HepG2 (cell line): ENCODE measurements around the gene CCDC30.

ENCODE experiments used
- ELF1 ChIP-seq: sonication (generic); formaldehyde crosslinking; IDR thresholded peaks from 2 replicates; pipeline ENCODE4 v1.4.0; 2020; ENCODE audit warnings: missing genetic modification reagents
- FOXM1 ChIP-seq: sonication (generic); formaldehyde crosslinking; IDR thresholded peaks from 2 replicates; pipeline ENCODE4 v1.5.0; 2020; ENCODE audit warnings: missing genetic modification reagents
- MTA3 ChIP-seq: sonication (generic); formaldehyde crosslinking; IDR thresholded peaks from 2 replicates; pipeline ENCODE4 v1.4.0; 2020; ENCODE audit warnings: missing genetic modification reagents
- POLR2AphosphoS2 ChIP-seq: IDR thresholded peaks from 2 replicates; pipeline ENCODE4 v1.6.1; 2011; ENCODE audit warnings: low read depth, low read length, improper control_type of control experiment
- RAD21 ChIP-seq: fragments of 450-650 bp; formaldehyde crosslinking; IDR thresholded peaks from 2 replicates; pipeline ENCODE4 v1.5.0; 2020; ENCODE audit warnings: mild to moderate bottlenecking
- TCF7L2 ChIP-seq: IDR thresholded peaks from 2 replicates; pipeline ENCODE4 v1.6.1; 2011; ENCODE audit warnings: mild to moderate bottlenecking, low read depth, low read length, moderate library complexity
- YY1 ChIP-seq: IDR thresholded peaks from 2 replicates; pipeline ENCODE4 v1.6.1; 2011; ENCODE audit warnings: low read length, low read depth, moderate library complexity, mild to moderate bottlenecking; ENCODE audit not compliant: insufficient read depth, insufficient replicate concordance
- ZNF780A ChIP-seq: sonication (generic); formaldehyde crosslinking; IDR thresholded peaks from 2 replicates; pipeline ENCODE4 v1.8.0; 2022; ENCODE audit warnings: mild to moderate bottlenecking, missing genetic modification reagents, moderate library complexity

DNA sequence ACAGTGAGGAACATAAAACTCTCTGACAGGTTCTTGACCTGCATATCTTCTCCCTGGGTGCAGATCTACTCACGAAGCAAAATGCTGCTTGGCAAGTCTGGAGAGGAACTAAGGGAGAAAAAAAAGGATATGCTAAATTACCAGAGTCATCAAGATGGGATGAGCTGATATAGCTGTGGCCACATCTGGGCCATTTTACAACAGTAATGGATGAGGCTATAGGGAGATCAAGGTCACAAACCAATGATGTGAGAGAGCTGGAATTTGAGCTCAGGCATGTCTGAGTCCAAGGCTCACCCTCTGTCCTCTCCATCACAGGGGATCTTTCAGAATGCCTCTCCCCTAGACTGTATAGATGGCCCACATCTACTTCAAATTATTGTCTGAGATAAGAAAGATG lies 33.5 kb upstream of the CCDC30 start:
- TF ChIP-seq TCF7L2 (no peak), RAD21 (no peak), MTA3 (CRISPR knock-in tag) (no peak), POLR2AphosphoS2 (no peak), ZNF780A (no peak), YY1 (no peak), FOXM1 (CRISPR knock-in tag) (no peak), ELF1 (no peak)
